ENCODE data around the gene SLC6A2.

- TF ChIP-seq CTCF (IDR thresholded peaks at IDR 0.05; ENCODE audit: borderline replicate concordance, extremely low read depth, low read length, poor library complexity, severe bottlenecking) = peak; percentile 5
- no peak for TF ChIP-seq EZH2 (IDR thresholded peaks at IDR 0.05; ENCODE audit: borderline replicate concordance, low read depth, low read length, severe bottlenecking)
Measured at GRCh38 chr16:55643161-55643970, 12.4 kb upstream of the SLC6A2 start.

Measured in DND-41 (cell line).